HepG2 (cell line): Measurements from ENCODE around the gene ZCCHC7. TPM values are rescaled to one million over a fixed set of nuclear protein-coding genes. Genes with fewer than 3 reads are reported as not detected.

Experiments used
- ZNF121 ChIP-seq: sonication (generic); formaldehyde crosslinking; IDR thresholded peaks from 2 replicates; pipeline ENCODE4 v1.5.0; 2020; ENCODE audit warnings: mild to moderate bottlenecking, missing genetic modification reagents
- ZNF510 ChIP-seq: sonication (generic); formaldehyde crosslinking; IDR thresholded peaks from 2 replicates; pipeline ENCODE4 v1.4.0; 2020; ENCODE audit warnings: low read depth, mild to moderate bottlenecking, missing genetic modification reagents
- ZNF879 ChIP-seq: sonication (generic); formaldehyde crosslinking; IDR thresholded peaks from 2 replicates; pipeline ENCODE4 v1.8.1; 2023; ENCODE audit warnings: missing genetic modification reagents
- polyA plus RNA-seq, 8 experiments: library from polyadenylated mRNA; depleted of rRNA in 3 of 8; stranded (reverse) in 7 of 8; unstranded in 1 of 8; fragments of >200 nt; fragmentation: Illumina TruSeq in 4 of 8; extraction: Trizol in 4 of 8; gene quantifications; 2 replicates each; pipeline versions ENCODE4 v1.2.1 to v1.2.3, GENCODE V29; 2011 to 2016; ENCODE audit warnings: low read depth in 4 of 8, missing spikeins in 1 of 8, mixed read lengths in 1 of 8; ENCODE audit not compliant: insufficient read depth in 1 of 8
- total RNA-seq, 5 experiments: library from RNA; depleted of rRNA; stranded (reverse); fragments of >200 nt; fragmentation: Illumina TruSeq; extraction: Trizol; gene quantifications; 2 replicates each; pipeline ENCODE4 v1.2.3, GENCODE V29; 2016; ENCODE audit warnings: low read depth in 1 of 5
- TF ChIP-seq, protein P1 (sequence below): sonication (generic); formaldehyde crosslinking; IDR thresholded peaks from 2 replicates; pipeline ENCODE4 v1.9.0; 2021; ENCODE audit warnings: missing genetic modification reagents, mild to moderate bottlenecking, borderline replicate concordance
- TF ChIP-seq, protein P2 (sequence below): sonication (generic); formaldehyde crosslinking; IDR thresholded peaks from 2 replicates; pipeline ENCODE4 v1.4.0; 2020; ENCODE audit warnings: mild to moderate bottlenecking, missing genetic modification reagents, borderline replicate concordance
- TF ChIP-seq, protein P3 (sequence below): sonication (generic); formaldehyde crosslinking; conservative IDR thresholded peaks from 2 replicates; pipeline ENCODE4 v1.8.1; 2023; ENCODE audit warnings: missing genetic modification reagents

Gene ZCCHC7
- total and polyA plus RNA-seq, 2 of the 13 experiments (the other 11 are each of a cell fraction or from before 2014, with no cell fraction given) = 13.6 to 19.3 TPM

DNA sequence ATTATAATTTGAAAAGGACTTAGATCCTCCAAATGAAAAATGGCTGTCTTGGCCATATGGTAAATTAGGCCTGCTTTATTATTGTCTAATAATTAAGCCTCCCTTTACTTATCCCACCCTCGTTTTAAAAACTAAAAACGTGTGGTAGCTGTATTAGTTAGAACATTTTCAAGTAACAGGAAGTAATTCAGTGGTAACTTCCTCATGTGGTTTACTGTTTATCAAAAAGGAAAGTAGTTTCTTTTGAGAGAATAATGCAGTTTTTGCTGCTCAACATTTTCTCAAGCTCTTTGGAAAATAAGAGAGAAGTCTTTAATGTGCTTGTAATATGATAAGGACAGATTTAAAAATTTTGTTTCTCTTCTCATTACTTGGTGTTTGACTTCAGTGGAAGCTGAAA is 26.0 kb downstream of the ZCCHC7 start (continued):
- TF ChIP-seq ZNF121 (CRISPR knock-in tag) (no peak), ZNF879 (CRISPR knock-in tag) (no peak), ZNF510 (no peak)
- TF ChIP-seq, protein P1, sequence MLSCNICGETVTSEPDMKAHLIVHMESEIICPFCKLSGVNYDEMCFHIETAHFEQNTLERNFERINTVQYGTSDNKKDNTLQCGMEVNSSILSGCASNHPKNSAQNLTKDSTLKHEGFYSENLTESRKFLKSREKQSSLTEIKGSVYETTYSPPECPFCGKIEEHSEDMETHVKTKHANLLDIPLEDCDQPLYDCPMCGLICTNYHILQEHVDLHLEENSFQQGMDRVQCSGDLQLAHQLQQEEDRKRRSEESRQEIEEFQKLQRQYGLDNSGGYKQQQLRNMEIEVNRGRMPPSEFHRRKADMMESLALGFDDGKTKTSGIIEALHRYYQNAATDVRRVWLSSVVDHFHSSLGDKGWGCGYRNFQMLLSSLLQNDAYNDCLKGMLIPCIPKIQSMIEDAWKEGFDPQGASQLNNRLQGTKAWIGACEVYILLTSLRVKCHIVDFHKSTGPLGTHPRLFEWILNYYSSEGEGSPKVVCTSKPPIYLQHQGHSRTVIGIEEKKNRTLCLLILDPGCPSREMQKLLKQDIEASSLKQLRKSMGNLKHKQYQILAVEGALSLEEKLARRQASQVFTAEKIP (CRISPR knock-in tag) = no peak
- TF ChIP-seq, protein P2, sequence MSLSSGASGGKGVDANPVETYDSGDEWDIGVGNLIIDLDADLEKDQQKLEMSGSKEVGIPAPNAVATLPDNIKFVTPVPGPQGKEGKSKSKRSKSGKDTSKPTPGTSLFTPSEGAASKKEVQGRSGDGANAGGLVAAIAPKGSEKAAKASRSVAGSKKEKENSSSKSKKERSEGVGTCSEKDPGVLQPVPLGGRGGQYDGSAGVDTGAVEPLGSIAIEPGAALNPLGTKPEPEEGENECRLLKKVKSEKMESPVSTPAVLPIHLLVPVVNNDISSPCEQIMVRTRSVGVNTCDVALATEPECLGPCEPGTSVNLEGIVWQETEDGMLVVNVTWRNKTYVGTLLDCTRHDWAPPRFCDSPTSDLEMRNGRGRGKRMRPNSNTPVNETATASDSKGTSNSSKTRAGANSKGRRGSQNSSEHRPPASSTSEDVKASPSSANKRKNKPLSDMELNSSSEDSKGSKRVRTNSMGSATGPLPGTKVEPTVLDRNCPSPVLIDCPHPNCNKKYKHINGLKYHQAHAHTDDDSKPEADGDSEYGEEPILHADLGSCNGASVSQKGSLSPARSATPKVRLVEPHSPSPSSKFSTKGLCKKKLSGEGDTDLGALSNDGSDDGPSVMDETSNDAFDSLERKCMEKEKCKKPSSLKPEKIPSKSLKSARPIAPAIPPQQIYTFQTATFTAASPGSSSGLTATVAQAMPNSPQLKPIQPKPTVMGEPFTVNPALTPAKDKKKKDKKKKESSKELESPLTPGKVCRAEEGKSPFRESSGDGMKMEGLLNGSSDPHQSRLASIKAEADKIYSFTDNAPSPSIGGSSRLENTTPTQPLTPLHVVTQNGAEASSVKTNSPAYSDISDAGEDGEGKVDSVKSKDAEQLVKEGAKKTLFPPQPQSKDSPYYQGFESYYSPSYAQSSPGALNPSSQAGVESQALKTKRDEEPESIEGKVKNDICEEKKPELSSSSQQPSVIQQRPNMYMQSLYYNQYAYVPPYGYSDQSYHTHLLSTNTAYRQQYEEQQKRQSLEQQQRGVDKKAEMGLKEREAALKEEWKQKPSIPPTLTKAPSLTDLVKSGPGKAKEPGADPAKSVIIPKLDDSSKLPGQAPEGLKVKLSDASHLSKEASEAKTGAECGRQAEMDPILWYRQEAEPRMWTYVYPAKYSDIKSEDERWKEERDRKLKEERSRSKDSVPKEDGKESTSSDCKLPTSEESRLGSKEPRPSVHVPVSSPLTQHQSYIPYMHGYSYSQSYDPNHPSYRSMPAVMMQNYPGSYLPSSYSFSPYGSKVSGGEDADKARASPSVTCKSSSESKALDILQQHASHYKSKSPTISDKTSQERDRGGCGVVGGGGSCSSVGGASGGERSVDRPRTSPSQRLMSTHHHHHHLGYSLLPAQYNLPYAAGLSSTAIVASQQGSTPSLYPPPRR (CRISPR knock-in tag) = no peak
- TF ChIP-seq, protein P3, sequence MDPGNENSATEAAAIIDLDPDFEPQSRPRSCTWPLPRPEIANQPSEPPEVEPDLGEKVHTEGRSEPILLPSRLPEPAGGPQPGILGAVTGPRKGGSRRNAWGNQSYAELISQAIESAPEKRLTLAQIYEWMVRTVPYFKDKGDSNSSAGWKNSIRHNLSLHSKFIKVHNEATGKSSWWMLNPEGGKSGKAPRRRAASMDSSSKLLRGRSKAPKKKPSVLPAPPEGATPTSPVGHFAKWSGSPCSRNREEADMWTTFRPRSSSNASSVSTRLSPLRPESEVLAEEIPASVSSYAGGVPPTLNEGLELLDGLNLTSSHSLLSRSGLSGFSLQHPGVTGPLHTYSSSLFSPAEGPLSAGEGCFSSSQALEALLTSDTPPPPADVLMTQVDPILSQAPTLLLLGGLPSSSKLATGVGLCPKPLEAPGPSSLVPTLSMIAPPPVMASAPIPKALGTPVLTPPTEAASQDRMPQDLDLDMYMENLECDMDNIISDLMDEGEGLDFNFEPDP = no peak
